Ishikawa (cell line): ENCODE measurements around the gene EN1.

ENCODE experiments used
- CEBPB ChIP-seq: IDR thresholded peaks from 2 replicates; pipeline ENCODE4 v1.6.1; 2012
- CREB1 ChIP-seq: IDR thresholded peaks from 2 replicates; pipeline ENCODE4 v1.6.1; 2012; ENCODE audit warnings: low read depth
- EGR1 ChIP-seq: IDR thresholded peaks from 2 replicates; pipeline ENCODE4 v1.6.1; 2012
- EP300 ChIP-seq: IDR thresholded peaks from 2 replicates; pipeline ENCODE4 v1.6.1; 2012; ENCODE audit warnings: borderline replicate concordance
- FOXM1 ChIP-seq: IDR thresholded peaks from 2 replicates; pipeline ENCODE4 v1.6.1; 2012; ENCODE audit warnings: low read depth, borderline replicate concordance
- NFIC ChIP-seq: IDR thresholded peaks from 2 replicates; pipeline ENCODE4 v1.6.1; 2012
- RAD21 ChIP-seq: IDR thresholded peaks from 2 replicates; pipeline ENCODE4 v1.6.1; 2012; ENCODE audit warnings: low read depth
- TAF1 ChIP-seq: IDR thresholded peaks from 2 replicates; pipeline ENCODE4 v1.6.1; 2012; ENCODE audit warnings: low read depth, mild to moderate bottlenecking
- TCF12 ChIP-seq: IDR thresholded peaks from 2 replicates; pipeline ENCODE4 v1.6.1; 2012; ENCODE audit warnings: low read depth
- TEAD4 ChIP-seq: IDR thresholded peaks from 2 replicates; pipeline ENCODE4 v1.6.1; 2012
- USF1 ChIP-seq: IDR thresholded peaks from 2 replicates; pipeline ENCODE4 v1.6.1; 2012
- YY1 ChIP-seq: IDR thresholded peaks from 2 replicates; pipeline ENCODE4 v1.6.1; 2012; ENCODE audit warnings: low read depth
- ZBTB7A ChIP-seq: IDR thresholded peaks from 2 replicates; pipeline ENCODE4 v1.6.1; 2012; ENCODE audit warnings: low read depth
- TF ChIP-seq, protein P1 (sequence below): IDR thresholded peaks from 2 replicates; pipeline ENCODE4 v1.6.1; 2012
- TF ChIP-seq, protein P2 (sequence below): IDR thresholded peaks from 2 replicates; pipeline ENCODE4 v1.6.1; 2012; ENCODE audit warnings: low read depth, mild to moderate bottlenecking

Gene EN1

GRCh38 chr2:118880501-118880900, 33.1 kb upstream of the EN1 start:
- no peak for TF ChIP-seq NFIC
- TF ChIP-seq, protein P1, sequence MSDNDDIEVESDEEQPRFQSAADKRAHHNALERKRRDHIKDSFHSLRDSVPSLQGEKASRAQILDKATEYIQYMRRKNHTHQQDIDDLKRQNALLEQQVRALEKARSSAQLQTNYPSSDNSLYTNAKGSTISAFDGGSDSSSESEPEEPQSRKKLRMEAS: no peak
- TF ChIP-seq TAF1: no peak
- no peak for TF ChIP-seq CREB1
- no peak for TF ChIP-seq FOXM1
- TF ChIP-seq EGR1: no peak
- TF ChIP-seq TCF12: no peak
- TF ChIP-seq, protein P2, sequence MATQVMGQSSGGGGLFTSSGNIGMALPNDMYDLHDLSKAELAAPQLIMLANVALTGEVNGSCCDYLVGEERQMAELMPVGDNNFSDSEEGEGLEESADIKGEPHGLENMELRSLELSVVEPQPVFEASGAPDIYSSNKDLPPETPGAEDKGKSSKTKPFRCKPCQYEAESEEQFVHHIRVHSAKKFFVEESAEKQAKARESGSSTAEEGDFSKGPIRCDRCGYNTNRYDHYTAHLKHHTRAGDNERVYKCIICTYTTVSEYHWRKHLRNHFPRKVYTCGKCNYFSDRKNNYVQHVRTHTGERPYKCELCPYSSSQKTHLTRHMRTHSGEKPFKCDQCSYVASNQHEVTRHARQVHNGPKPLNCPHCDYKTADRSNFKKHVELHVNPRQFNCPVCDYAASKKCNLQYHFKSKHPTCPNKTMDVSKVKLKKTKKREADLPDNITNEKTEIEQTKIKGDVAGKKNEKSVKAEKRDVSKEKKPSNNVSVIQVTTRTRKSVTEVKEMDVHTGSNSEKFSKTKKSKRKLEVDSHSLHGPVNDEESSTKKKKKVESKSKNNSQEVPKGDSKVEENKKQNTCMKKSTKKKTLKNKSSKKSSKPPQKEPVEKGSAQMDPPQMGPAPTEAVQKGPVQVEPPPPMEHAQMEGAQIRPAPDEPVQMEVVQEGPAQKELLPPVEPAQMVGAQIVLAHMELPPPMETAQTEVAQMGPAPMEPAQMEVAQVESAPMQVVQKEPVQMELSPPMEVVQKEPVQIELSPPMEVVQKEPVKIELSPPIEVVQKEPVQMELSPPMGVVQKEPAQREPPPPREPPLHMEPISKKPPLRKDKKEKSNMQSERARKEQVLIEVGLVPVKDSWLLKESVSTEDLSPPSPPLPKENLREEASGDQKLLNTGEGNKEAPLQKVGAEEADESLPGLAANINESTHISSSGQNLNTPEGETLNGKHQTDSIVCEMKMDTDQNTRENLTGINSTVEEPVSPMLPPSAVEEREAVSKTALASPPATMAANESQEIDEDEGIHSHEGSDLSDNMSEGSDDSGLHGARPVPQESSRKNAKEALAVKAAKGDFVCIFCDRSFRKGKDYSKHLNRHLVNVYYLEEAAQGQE: no peak
- no peak for TF ChIP-seq EP300
- TF ChIP-seq ZBTB7A: no peak
- TF ChIP-seq RAD21: no peak

GRCh38 chr2:118878531-118879149, 31.2 kb upstream of the EN1 start:
- TF ChIP-seq TAF1 (no peak), USF1 (no peak), CEBPB (no peak), CREB1 (no peak), FOXM1 (no peak), ZBTB7A (no peak), EP300 (no peak), TCF12 (no peak), TEAD4 (no peak), NFIC (no peak), RAD21 (no peak), YY1 (no peak)
- TF ChIP-seq, protein P2: no peak
- TF ChIP-seq, protein P1: no peak

DNA sequence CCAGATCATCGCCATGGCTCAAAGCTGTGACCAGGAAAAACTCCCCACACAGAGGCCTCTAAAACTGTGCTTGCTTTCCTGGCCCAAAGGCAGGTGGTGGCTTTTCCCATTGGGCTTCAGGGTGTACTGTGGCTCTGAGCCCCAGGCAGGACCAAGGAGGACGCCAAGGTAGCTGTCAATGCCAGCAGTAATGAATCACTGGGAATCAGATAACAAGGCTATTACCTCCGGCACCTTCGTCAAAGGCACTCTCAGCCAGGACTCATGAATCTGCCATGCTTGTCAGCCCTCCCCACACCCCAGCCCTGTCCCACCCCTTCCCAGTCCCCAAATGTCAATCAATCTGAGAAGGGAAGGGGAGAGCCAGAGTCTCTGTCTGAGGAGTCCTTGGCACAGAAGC, 27.9 kb upstream of the EN1 start:
- no peak for TF ChIP-seq CREB1
- no peak for TF ChIP-seq EP300
- TF ChIP-seq NFIC: no peak
- TF ChIP-seq RAD21: no peak
- TF ChIP-seq, protein P2: no peak
- no peak for TF ChIP-seq EGR1
- no peak for TF ChIP-seq ZBTB7A
- no peak for TF ChIP-seq USF1
- TF ChIP-seq TEAD4: no peak
- no peak for TF ChIP-seq YY1
- no peak for TF ChIP-seq TAF1
- no peak for TF ChIP-seq CEBPB
- TF ChIP-seq FOXM1: no peak
- TF ChIP-seq, protein P1: no peak
- TF ChIP-seq TCF12: no peak

DNA sequence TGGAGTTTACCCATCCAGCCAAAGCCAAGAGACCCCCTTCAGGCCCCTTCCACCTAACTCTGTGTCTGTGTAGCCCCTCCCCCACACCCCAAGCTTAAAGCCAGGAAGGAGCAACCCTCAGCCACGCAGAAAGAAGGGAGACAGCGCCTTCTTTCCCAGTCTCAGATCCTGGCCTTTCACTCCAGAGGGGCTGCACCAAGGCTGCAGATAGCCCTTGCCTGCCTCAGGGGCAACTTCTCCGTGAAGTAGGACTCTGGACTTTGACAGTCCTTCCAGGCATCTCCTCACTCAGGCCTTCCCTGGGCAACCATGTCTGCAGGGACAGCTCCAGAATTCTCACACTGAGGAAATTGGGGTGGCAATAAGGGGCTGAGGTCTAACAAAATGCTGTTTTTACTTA, 26.9 kb upstream of the EN1 start:
- no peak for TF ChIP-seq YY1
- no peak for TF ChIP-seq USF1
- no peak for TF ChIP-seq EP300
- no peak for TF ChIP-seq EGR1
- no peak for TF ChIP-seq FOXM1
- TF ChIP-seq, protein P2: no peak
- no peak for TF ChIP-seq TCF12
- no peak for TF ChIP-seq RAD21
- TF ChIP-seq TEAD4: no peak
- no peak for TF ChIP-seq TAF1
- TF ChIP-seq ZBTB7A: no peak
- TF ChIP-seq, protein P1: no peak
- no peak for TF ChIP-seq CEBPB
- TF ChIP-seq NFIC: no peak
- TF ChIP-seq CREB1: no peak
